HCT116 (cell line): Measurements from ENCODE around the gene ATXN7L2. TPM values are rescaled to one million over a fixed set of nuclear protein-coding genes. Genes with fewer than 3 reads are reported as not detected.

Experiments used
- ATAC-seq: fragments of 200-7000 bp; cut with Tn5 transposase; 2 replicates; pipeline ENCODE4 v1.9.1; 2020; ENCODE audit warnings: mild to moderate bottlenecking, moderate library complexity
- BruUV-seq: library from RNA; stranded (reverse); fragments of 400-500 nt; replicated peaks from 2 replicates; lab custom pipeline; 2021; lab: Mats Ljungman, UMichigan
- CTCF ChIA-PET: fragments of 300-600 bp; sonication (Branson Sonifier 250); formaldehyde crosslinking; loops from one replicate; lab custom pipeline; 2021; ENCODE audit warnings: antibody characterized with exemption; lab: Charles Lee
- POLR2A ChIA-PET: fragments of 300-600, 350-600 bp; sonication (Branson Sonifier 250); formaldehyde crosslinking; loops from one replicate; lab custom pipeline; 2021; ENCODE audit warnings: antibody characterized with exemption; lab: Charles Lee
- RAD21 ChIA-PET, 2 experiments: fragments of 300-600 bp; sonication (Branson Sonifier 250); formaldehyde crosslinking; loops; one replicate each; lab custom pipeline; 2023; ENCODE audit warnings: low total read pairs in 2 of 2; ENCODE audit not compliant: uncharacterized antibody in 2 of 2, unreplicated experiment in 2 of 2, low non-redundant PET in 1 of 2; lab: Charles Lee
- DNase-seq: peaks from one replicate; pipeline ENCODE4 v3.0.0-alpha.2; 2010; ENCODE audit warnings: low read depth, low spot score
- H2AFZ ChIP-seq: fragments of 200-600 bp; shearing (Covaris generic), sonication (generic); 2 replicates; pipeline ENCODE4 v1.6.1; 2017; ENCODE audit warnings: low read depth, mixed run types, mixed read lengths, antibody characterized with exemption, low read length; ENCODE audit not compliant: poor library complexity, severe bottlenecking
- H3K27ac ChIP-seq: 2 replicates; pipeline ENCODE4 v1.5.1; 2012; ENCODE audit warnings: low read depth, low read length
- H3K27me3 ChIP-seq: fragments of 200-600 bp; sonication (generic); 2 replicates; pipeline ENCODE4 v1.6.1; 2016; ENCODE audit warnings: mixed run types, low read length, mixed read lengths; ENCODE audit not compliant: insufficient read depth
- H3K36me3 ChIP-seq, 2 experiments: fragments of 200-500 bp in 1 of 2; fragments of 200-600 bp in 1 of 2; sonication (Bioruptor generic) in 1 of 2; sonication (generic) in 1 of 2; 2 replicates each; pipeline versions ENCODE4 v1.5.1 to v1.6.1; 2014 to 2016; ENCODE audit warnings: low read length in 2 of 2, inconsistent platforms in 1 of 2, mixed read lengths in 1 of 2, mixed run types in 1 of 2; ENCODE audit not compliant: insufficient read depth in 2 of 2, control insufficient read depth in 1 of 2
- H3K4me1 ChIP-seq, 2 experiments: fragments of 200-600 bp in 1 of 2; sonication (generic) in 1 of 2; 2 replicates each; pipeline versions ENCODE4 v1.5.1 to v1.6.1; 2012 to 2017; ENCODE audit warnings: low read length in 2 of 2, inconsistent platforms in 1 of 2, mild to moderate bottlenecking in 1 of 2, mixed read lengths in 1 of 2, mixed run types in 1 of 2, moderate library complexity in 1 of 2; ENCODE audit not compliant: insufficient read depth in 2 of 2, control insufficient read depth in 1 of 2
- H3K4me2 ChIP-seq: fragments of 200-600 bp; sonication (generic); 2 replicates; pipeline ENCODE4 v1.6.1; 2017; ENCODE audit warnings: mixed run types, low read length, mixed read lengths
- H3K4me3 ChIP-seq, 2 experiments: fragments of 200-600 bp in 1 of 2; sonication (generic) in 1 of 2; replicated peaks in 1 of 2; 2 replicates each; pipeline ENCODE4 v1.5.1; 2011 to 2016; ENCODE audit warnings: low read length in 2 of 2, control low read depth in 1 of 2, low read depth in 1 of 2, mild to moderate bottlenecking in 1 of 2, mixed read lengths in 1 of 2, mixed run types in 1 of 2
- H3K79me2 ChIP-seq: fragments of 200-600 bp; sonication (generic); 2 replicates; pipeline ENCODE4 v1.6.1; 2017; ENCODE audit warnings: mild to moderate bottlenecking, mixed run types, low read length, moderate library complexity, mixed read lengths; ENCODE audit not compliant: insufficient read depth
- H3K9ac ChIP-seq: fragments of 200-600 bp; sonication (generic); 2 replicates; pipeline ENCODE4 v1.6.1; 2016; ENCODE audit warnings: low read length, mixed read lengths
- H3K9me2 ChIP-seq: fragments of 200-600 bp; sonication (generic), shearing (Covaris generic); 2 replicates; pipeline ENCODE4 v1.6.1; 2017; ENCODE audit warnings: mixed run types, mild to moderate bottlenecking, moderate library complexity; ENCODE audit not compliant: insufficient read depth
- H3K9me3 ChIP-seq, 2 experiments: fragments of 200-500 bp in 1 of 2; fragments of 200-600 bp in 1 of 2; sonication (Bioruptor generic) in 1 of 2; sonication (generic) in 1 of 2; 2 replicates each; pipeline ENCODE4 v1.6.1; 2014 to 2017; ENCODE audit warnings: low read length in 2 of 2, mixed read lengths in 2 of 2, inconsistent platforms in 1 of 2, low read depth in 1 of 2, mild to moderate bottlenecking in 1 of 2, mixed run types in 1 of 2, moderate library complexity in 1 of 2; ENCODE audit not compliant: control insufficient read depth in 1 of 2, insufficient read depth in 1 of 2
- H4K20me1 ChIP-seq: fragments of 200-600 bp; sonication (generic), shearing (Covaris generic); 2 replicates; pipeline ENCODE4 v1.6.1; 2017; ENCODE audit warnings: mixed run types, mild to moderate bottlenecking, moderate library complexity; ENCODE audit not compliant: insufficient read depth
- CEBPB ChIP-seq: IDR thresholded peaks from 2 replicates; pipeline ENCODE4 v1.6.1; 2012; ENCODE audit warnings: low read depth
- CTCF ChIP-seq, 3 experiments: fragments of 200-600 bp in 1 of 3; sonication (generic) in 1 of 3; IDR thresholded peaks in 2 of 3; conservative IDR thresholded peaks in 1 of 3; 2 replicates each; pipeline ENCODE4 v1.5.1; 2012 to 2017; ENCODE audit warnings: low read depth in 2 of 3, low read length in 2 of 3, antibody characterized with exemption in 1 of 3, borderline replicate concordance in 1 of 3, control low read depth in 1 of 3, mild to moderate bottlenecking in 1 of 3, mixed read lengths in 1 of 3, mixed run types in 1 of 3, moderate library complexity in 1 of 3; ENCODE audit not compliant: insufficient read depth in 1 of 3
- ELF1 ChIP-seq: IDR thresholded peaks from 2 replicates; pipeline ENCODE4 v1.6.1; 2012; ENCODE audit warnings: low read depth, borderline replicate concordance
- EZH2 ChIP-seq: fragments of 200-600 bp; sonication (generic); IDR thresholded peaks from 2 replicates; pipeline ENCODE4 v1.6.1; 2017; ENCODE audit warnings: antibody characterized with exemption, mixed run types
- JUND ChIP-seq: IDR thresholded peaks from 2 replicates; pipeline ENCODE4 v1.6.1; 2012
- MAX ChIP-seq: IDR thresholded peaks from 2 replicates; pipeline ENCODE4 v1.6.1; 2012
- POLR2A ChIP-seq: IDR thresholded peaks from 2 replicates; pipeline ENCODE4 v1.7.0; 2011; ENCODE audit warnings: borderline replicate concordance; ENCODE audit not compliant: insufficient read depth, insufficient read length; ENCODE audit errors: extremely low read depth
- POLR2AphosphoS5 ChIP-seq: IDR thresholded peaks from 2 replicates; pipeline ENCODE4 v1.6.1; 2011; ENCODE audit warnings: mild to moderate bottlenecking, low read depth, low read length, moderate library complexity
- SIN3A ChIP-seq: IDR thresholded peaks from 2 replicates; pipeline ENCODE4 v1.6.1; 2012; ENCODE audit warnings: low read depth
- SP1 ChIP-seq: IDR thresholded peaks from 2 replicates; pipeline ENCODE4 v1.6.1; 2012; ENCODE audit warnings: low read depth
- SRF ChIP-seq: IDR thresholded peaks from 2 replicates; pipeline ENCODE4 v1.6.1; 2012; ENCODE audit warnings: low read depth
- YY1 ChIP-seq: IDR thresholded peaks from 2 replicates; pipeline ENCODE4 v1.6.1; 2011; ENCODE audit warnings: low read length, low read depth, moderate library complexity, mild to moderate bottlenecking; ENCODE audit not compliant: insufficient replicate concordance; ENCODE audit errors: extremely low read depth
- ZFX ChIP-seq: fragments of 450-650 bp; IDR thresholded peaks from 2 replicates; pipeline ENCODE4 v1.6.1; 2017
- ZNF274 ChIP-seq: fragments of 200-500 bp; sonication (Bioruptor generic); IDR thresholded peaks from 2 replicates; pipeline ENCODE4 v1.6.1; 2014; ENCODE audit warnings: mild to moderate bottlenecking, low read depth, low read length, inconsistent platforms
- intact Hi-C: fragments of 100-400 bp; cut with micrococcal nuclease; formaldehyde crosslinking; loops from 2 replicates; pipeline ENCODE4 v1.10.0; 2022
- total RNA-seq: library from RNA; stranded (reverse); gene quantifications from one replicate; pipeline ENCODE4 v1.2.1, GENCODE V29; 2021; ENCODE audit not compliant: unreplicated experiment

The ATXN7L2 gene
- total RNA-seq, 1 experiment from 2014 or later: 7.2 TPM

GRCh38 chr1:109527098-109527811 lies 43.5 kb downstream of the ATXN7L2 start:
- H3K9me2 ChIP-seq: no peaks in the 10 kb centered on the region
- CTCF ChIA-PET: no interaction called here
- H3K4me3 ChIP-seq: no peak overlapping the region
- no peak for DNase-seq
- H3K9ac ChIP-seq: no peak overlapping the region
- POLR2A ChIA-PET: no interaction called here
- H3K9me3 ChIP-seq: no peaks in the 10 kb centered on the region
- RAD21 ChIA-PET: no interaction called here
- intact Hi-C loops: no loop called here
- no peaks in the 10 kb centered on the region for H4K20me1 ChIP-seq
- H3K27ac ChIP-seq: no peak overlapping the region
- BruUV-seq: no TSS peak
- H3K27me3 ChIP-seq: no peaks in the 10 kb centered on the region; the same call in 1 of the 2 replicates
- TF ChIP-seq SP1: no peak
- no peak for TF ChIP-seq EZH2
- no peak for TF ChIP-seq POLR2AphosphoS5
- no peak for TF ChIP-seq JUND
- TF ChIP-seq POLR2A: no peak
- TF ChIP-seq SRF: no peak
- no peak for TF ChIP-seq SIN3A
- TF ChIP-seq CEBPB: no peak
- no peak for TF ChIP-seq CTCF (IDR thresholded peaks at IDR 0.05 in 2 of 3, conservative IDR thresholded peaks at IDR 0.05 in 1 of 3; ENCODE audit: borderline replicate concordance in 1 of 3, insufficient read depth in 1 of 3, low read depth in 2 of 3, low read length in 2 of 3)
- no peak for TF ChIP-seq MAX
- no peak for TF ChIP-seq ZFX
- TF ChIP-seq ZNF274: no peak
- TF ChIP-seq ELF1: no peak
- TF ChIP-seq YY1: no peak
- TF ChIP-seq, all 23 proteins: peak for 0
- Histone ChIP-seq H3K4me1 (peaks cover 0 to 4% of the 10 kb centered on the region in 2 experiments; a peak in 1 of 4 replicates), H3K36me3 (no peaks in the 10 kb centered on the region), H2AFZ (no peak overlapping the region), H3K79me2 (no peaks in the 10 kb centered on the region), H3K4me2 (no peak overlapping the region)
- no peak for ATAC-seq
